GM13976 (cell line): ENCODE measurements around the gene MCTP2.

Source experiments
- DNase-seq: peaks from one replicate; pipeline ENCODE4 v3.0.0; 2012; ENCODE audit warnings: low spot score
- in situ Hi-C: fragments of 300-500 bp; cut with MboI; formaldehyde crosslinking; loops from one replicate; pipeline ENCODE4 v1.12.0; 2022; ENCODE audit warnings: low sequenced_read_pairs, mixed read lengths, inconsistent platforms; ENCODE audit not compliant: unreplicated experiment
- TF ChIP-seq, protein P1 (sequence below): IDR thresholded peaks from 2 replicates; pipeline ENCODE4 v1.5.1; 2012; ENCODE audit warnings: borderline replicate concordance, mild to moderate bottlenecking; ENCODE audit not compliant: insufficient read depth; ENCODE audit errors: extremely low read depth, missing control alignments, control extremely low read depth

The MCTP2 gene

GRCh38 chr15:94212291-94212690 lies 19.1 kb upstream of the MCTP2 start:
- DNase-seq: no peak
- TF ChIP-seq, protein P1, sequence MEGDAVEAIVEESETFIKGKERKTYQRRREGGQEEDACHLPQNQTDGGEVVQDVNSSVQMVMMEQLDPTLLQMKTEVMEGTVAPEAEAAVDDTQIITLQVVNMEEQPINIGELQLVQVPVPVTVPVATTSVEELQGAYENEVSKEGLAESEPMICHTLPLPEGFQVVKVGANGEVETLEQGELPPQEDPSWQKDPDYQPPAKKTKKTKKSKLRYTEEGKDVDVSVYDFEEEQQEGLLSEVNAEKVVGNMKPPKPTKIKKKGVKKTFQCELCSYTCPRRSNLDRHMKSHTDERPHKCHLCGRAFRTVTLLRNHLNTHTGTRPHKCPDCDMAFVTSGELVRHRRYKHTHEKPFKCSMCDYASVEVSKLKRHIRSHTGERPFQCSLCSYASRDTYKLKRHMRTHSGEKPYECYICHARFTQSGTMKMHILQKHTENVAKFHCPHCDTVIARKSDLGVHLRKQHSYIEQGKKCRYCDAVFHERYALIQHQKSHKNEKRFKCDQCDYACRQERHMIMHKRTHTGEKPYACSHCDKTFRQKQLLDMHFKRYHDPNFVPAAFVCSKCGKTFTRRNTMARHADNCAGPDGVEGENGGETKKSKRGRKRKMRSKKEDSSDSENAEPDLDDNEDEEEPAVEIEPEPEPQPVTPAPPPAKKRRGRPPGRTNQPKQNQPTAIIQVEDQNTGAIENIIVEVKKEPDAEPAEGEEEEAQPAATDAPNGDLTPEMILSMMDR: no peak
- in situ Hi-C loops: no loop called here

DNA sequence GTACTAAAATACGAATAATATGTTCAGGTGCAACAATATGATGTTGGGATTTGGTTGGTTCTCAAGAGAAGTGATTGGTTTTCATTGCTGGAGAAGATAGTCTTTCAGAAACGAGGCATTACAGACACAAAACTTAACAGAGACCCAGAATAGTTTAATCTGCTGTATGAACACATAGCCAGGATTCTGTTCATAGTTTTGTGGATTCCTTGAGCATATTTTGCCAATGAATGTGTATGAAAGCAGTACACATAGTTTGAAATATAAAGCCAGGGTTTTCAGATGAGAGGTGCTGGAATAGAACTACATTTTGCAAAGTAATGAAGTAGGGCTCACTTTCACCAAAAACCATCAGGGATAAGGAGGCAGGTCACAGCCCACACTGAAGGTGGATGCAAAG lies 5.7 kb upstream of the MCTP2 start:
- DNase-seq: no peak
- in situ Hi-C loops: no loop called here
- TF ChIP-seq, protein P1: no peak

- TF ChIP-seq, protein P1: no peak
- in situ Hi-C loops: no loop called here
- no peak for DNase-seq
These were observed 2.8 kb upstream of the MCTP2 start for GRCh38 chr15:94228611-94229010.

- DNase-seq: peak; percentile 40
- TF ChIP-seq, protein P1: no peak
- in situ Hi-C loops: no loop called here
These were observed 1.6 kb upstream of the MCTP2 start for GRCh38 chr15:94229591-94230369.

DNA sequence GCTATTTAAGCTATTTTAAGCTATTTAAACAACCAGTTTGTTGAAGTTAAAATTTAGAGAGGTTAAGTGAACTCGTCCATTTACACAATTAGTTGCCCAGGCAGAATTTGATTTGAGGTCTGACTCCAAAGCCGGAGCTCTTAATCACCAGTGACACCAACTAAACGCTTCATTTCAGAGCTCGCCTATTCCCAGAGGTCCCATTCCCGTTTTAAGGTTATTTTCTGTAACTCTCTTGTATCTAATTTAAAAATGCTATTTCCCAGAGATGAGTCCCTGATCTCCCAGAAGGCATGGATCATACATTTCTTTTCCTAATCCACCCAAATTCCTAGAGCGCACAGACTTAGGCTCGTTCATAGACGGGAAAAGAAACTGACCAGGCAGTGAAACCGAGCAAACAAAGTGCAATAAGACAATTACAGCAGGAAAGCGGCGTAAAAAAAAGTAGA lies 904 bp upstream of the MCTP2 start:
- no peak for DNase-seq
- in situ Hi-C loops: no loop called here
- TF ChIP-seq, protein P1: no peak

DNA sequence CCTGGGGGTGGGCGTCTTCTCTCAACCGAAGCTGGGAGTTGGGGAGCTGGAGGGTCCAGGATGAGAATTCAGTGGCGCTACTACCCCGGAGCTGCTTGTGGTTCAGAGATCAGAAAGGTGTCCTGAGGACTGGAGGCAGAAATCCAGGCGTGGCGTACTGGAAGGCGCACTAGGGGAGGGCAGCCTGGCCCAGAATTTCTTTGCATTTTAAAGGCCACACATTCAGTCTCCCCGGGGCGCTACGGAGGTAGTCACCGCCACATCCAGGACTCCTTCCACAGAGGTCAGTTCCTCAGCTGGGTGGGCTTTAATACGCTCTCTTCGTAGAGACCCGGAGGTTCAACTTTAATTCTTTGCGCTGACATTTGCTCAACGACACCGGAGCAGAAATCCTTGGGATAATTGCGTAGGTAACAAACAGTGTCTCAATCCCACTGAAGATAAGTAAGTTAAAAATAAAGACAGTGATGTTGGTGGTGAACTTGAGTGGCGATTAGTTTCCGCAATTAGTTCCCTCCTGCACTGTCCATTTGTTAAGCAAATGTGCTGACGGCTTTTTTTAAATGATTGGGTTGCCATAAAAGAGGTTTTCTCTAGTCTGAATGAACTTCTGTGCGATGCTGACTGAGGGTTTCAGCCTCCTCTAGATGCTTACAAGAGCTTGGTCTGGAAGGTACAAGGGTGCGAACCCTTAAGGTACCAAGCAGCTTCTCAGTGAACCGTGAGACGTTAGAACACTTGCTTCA lies 535 bp downstream of the MCTP2 start:
- in situ Hi-C loops: no loop called here
- TF ChIP-seq, protein P1: no peak
- DNase-seq: peak; percentile 33
